Measurements from ENCODE around the gene EFCC1.

DNA sequence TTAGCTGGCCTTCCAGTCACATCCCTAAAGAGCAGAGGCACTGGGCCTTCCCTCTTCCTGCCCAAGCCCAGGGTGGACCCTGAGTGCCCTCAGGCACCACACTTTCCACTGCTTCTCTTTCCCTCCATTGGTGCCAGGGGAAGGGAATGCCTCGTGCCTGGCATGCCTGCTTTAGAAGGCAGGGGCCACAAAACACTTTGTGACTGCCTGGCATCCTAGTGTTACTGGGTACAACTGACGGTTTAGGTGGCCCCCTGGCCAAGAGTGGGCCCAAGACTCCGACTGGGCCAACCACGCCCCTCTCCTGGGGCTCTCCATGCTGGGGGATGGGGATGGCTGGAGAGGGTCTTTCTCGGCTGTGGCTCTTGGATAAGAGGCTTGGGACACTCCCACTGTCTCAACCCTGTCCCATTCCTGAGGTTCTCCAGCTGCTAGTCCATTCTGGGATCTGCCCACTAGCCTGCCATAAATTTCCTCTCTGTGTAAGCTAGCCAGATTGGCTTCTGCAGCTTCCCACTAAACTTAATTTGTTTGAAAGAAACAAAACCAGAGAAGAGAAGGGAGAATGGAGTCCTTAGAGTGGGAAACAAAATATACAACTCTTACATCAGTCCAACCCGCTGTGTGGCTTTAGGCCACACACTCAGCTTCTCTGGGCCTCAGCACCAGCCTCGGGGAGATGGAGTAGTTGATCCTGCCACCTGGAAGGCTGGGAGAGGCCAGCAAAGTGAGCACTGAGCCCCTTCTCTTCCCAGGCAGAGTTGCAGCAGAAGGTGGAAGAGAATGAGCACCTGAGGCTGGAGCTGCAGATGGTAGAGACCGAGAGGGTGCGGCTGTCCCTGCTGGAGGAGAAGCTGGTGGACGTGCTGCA is 35.4 kb downstream of the EFCC1 start:
- TF ChIP-seq, protein P1, sequence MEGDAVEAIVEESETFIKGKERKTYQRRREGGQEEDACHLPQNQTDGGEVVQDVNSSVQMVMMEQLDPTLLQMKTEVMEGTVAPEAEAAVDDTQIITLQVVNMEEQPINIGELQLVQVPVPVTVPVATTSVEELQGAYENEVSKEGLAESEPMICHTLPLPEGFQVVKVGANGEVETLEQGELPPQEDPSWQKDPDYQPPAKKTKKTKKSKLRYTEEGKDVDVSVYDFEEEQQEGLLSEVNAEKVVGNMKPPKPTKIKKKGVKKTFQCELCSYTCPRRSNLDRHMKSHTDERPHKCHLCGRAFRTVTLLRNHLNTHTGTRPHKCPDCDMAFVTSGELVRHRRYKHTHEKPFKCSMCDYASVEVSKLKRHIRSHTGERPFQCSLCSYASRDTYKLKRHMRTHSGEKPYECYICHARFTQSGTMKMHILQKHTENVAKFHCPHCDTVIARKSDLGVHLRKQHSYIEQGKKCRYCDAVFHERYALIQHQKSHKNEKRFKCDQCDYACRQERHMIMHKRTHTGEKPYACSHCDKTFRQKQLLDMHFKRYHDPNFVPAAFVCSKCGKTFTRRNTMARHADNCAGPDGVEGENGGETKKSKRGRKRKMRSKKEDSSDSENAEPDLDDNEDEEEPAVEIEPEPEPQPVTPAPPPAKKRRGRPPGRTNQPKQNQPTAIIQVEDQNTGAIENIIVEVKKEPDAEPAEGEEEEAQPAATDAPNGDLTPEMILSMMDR (IDR thresholded peaks at IDR 0.05), result no peak
- no peak for TF ChIP-seq POLR2A (IDR thresholded peaks at IDR 0.05)
